Astrocyte (in vitro differentiated cells and primary cell): ENCODE results near the gene C13orf42. TPM values are rescaled to one million over a fixed set of nuclear protein-coding genes. Genes with fewer than 3 reads are reported as not detected.

Experiments
- DNase-seq: peaks from one replicate; pipeline ENCODE4 v3.0.0-alpha.2; 2010; ENCODE audit warnings: low read depth
- FAIRE-seq: peaks from 2 replicates; lab custom pipeline; 2011; peaks lifted over from hg19 to GRCh38; lab: Jason Lieb, UNC
- H2AFZ ChIP-seq: 2 replicates; pipeline ENCODE4 v1.6.0; 2012; ENCODE audit warnings: low read depth, low read length, inconsistent platforms
- H3K27ac ChIP-seq: 2 replicates; pipeline ENCODE4 v1.5.1; 2011; ENCODE audit warnings: low read depth, low read length, inconsistent platforms
- H3K27me3 ChIP-seq: 2 replicates; pipeline ENCODE4 v1.6.0; 2011; ENCODE audit warnings: low read length, inconsistent platforms; ENCODE audit not compliant: insufficient read depth
- H3K36me3 ChIP-seq: 2 replicates; pipeline ENCODE4 v1.5.1; 2011; ENCODE audit warnings: low read length, inconsistent platforms; ENCODE audit not compliant: insufficient read depth
- H3K4me1 ChIP-seq: 2 replicates; pipeline ENCODE4 v1.5.1; 2011; ENCODE audit warnings: low read length, inconsistent platforms; ENCODE audit not compliant: insufficient read depth
- H3K4me2 ChIP-seq: 2 replicates; pipeline ENCODE4 v1.6.0; 2012; ENCODE audit warnings: low read length, inconsistent platforms
- H3K4me3 ChIP-seq: 2 replicates; pipeline ENCODE4 v1.5.1; 2011; ENCODE audit warnings: low read depth, mild to moderate bottlenecking, low read length, inconsistent platforms; ENCODE audit not compliant: insufficient read depth
- H3K79me2 ChIP-seq: 2 replicates; pipeline ENCODE4 v1.6.0; 2012; ENCODE audit warnings: mild to moderate bottlenecking, low read length, inconsistent platforms; ENCODE audit not compliant: insufficient read depth
- H3K9ac ChIP-seq: 2 replicates; pipeline ENCODE4 v1.6.0; 2012; ENCODE audit warnings: mild to moderate bottlenecking, low read length, inconsistent platforms
- H3K9me3 ChIP-seq: 2 replicates; pipeline ENCODE4 v1.5.1; 2012; ENCODE audit warnings: low read depth, mild to moderate bottlenecking, low read length, inconsistent platforms; ENCODE audit not compliant: insufficient read depth
- H4K20me1 ChIP-seq: 2 replicates; pipeline ENCODE4 v1.6.0; 2012; ENCODE audit warnings: low read length, inconsistent platforms; ENCODE audit not compliant: insufficient read depth
- H3K27ac Mint-ChIP-seq: one replicate; pipeline ENCODE4 v1.8.0; 2021; ENCODE audit warnings: mild to moderate bottlenecking, mixed read lengths; ENCODE audit not compliant: unreplicated experiment
- H3K27me3 Mint-ChIP-seq: one replicate; pipeline ENCODE4 v1.8.0; 2021; ENCODE audit warnings: low read depth, mixed read lengths; ENCODE audit not compliant: unreplicated experiment
- H3K36me3 Mint-ChIP-seq: one replicate; pipeline ENCODE4 v1.8.0; 2021; ENCODE audit warnings: low read depth, mixed read lengths; ENCODE audit not compliant: unreplicated experiment
- H3K4me1 Mint-ChIP-seq: one replicate; pipeline ENCODE4 v1.8.0; 2021; ENCODE audit warnings: low read depth, mixed read lengths; ENCODE audit not compliant: unreplicated experiment
- H3K4me3 Mint-ChIP-seq: one replicate; pipeline ENCODE4 v1.8.0; 2021; ENCODE audit warnings: mild to moderate bottlenecking, moderate library complexity, mixed read lengths; ENCODE audit not compliant: unreplicated experiment
- H3K9me3 Mint-ChIP-seq: one replicate; pipeline ENCODE4 v1.8.0; 2021; ENCODE audit warnings: mild to moderate bottlenecking, mixed read lengths; ENCODE audit not compliant: unreplicated experiment
- EZH2 ChIP-seq: IDR thresholded peaks from 2 replicates; pipeline ENCODE4 v1.6.1; 2012; ENCODE audit warnings: mild to moderate bottlenecking, low read length, inconsistent platforms; ENCODE audit not compliant: insufficient read depth
- total RNA-seq: library from RNA; stranded (reverse); gene quantifications from 2 replicates; pipeline ENCODE4 v1.2.1, GENCODE V29; 2021
- TF ChIP-seq, protein P1 (sequence below): IDR thresholded peaks from 2 replicates; pipeline ENCODE4 v1.5.1; 2011; ENCODE audit warnings: low read depth, mild to moderate bottlenecking, inconsistent platforms, low read length, moderate library complexity; ENCODE audit not compliant: insufficient read depth

C13orf42 gene
- total RNA-seq, 1 donor from 2014 or later: not detected

DNA sequence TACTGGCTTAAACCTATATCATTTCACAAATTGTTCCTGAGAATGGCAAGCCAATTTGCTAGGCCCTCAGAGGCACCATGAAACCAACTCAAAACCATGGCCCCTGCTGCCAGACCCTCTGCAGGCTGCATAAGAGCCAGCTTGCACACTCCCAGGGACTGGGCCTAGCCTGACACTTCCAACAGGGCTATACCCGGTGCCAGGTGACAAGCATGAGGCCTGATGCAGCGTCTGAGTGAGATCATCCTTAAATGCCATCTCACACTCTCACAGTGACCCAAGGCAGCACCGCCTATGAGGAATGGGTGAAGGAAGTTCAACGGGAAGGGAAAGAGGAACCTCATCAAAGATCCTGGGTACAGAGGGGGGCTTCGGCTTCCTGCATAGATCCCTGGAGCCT, 65.6 kb downstream of the C13orf42 start:
- no peak overlapping the region for H3K4me3 ChIP-seq
- no peak for DNase-seq
- H3K27me3 ChIP-seq: peaks cover 3% of the 10 kb centered on the region
- no peak overlapping the region for H3K4me3 Mint-ChIP-seq
- H3K4me1 Mint-ChIP-seq: peaks cover 1% of the 10 kb centered on the region
- no peaks in the 10 kb centered on the region for H3K36me3 Mint-ChIP-seq
- H3K4me2 ChIP-seq: no peak overlapping the region
- FAIRE-seq: no peak
- no peaks in the 10 kb centered on the region for H4K20me1 ChIP-seq
- H3K9me3 ChIP-seq: no peaks in the 10 kb centered on the region
- H3K9me3 Mint-ChIP-seq: peaks cover 9% of the 10 kb centered on the region
- TF ChIP-seq EZH2: no peak
- TF ChIP-seq, protein P1, sequence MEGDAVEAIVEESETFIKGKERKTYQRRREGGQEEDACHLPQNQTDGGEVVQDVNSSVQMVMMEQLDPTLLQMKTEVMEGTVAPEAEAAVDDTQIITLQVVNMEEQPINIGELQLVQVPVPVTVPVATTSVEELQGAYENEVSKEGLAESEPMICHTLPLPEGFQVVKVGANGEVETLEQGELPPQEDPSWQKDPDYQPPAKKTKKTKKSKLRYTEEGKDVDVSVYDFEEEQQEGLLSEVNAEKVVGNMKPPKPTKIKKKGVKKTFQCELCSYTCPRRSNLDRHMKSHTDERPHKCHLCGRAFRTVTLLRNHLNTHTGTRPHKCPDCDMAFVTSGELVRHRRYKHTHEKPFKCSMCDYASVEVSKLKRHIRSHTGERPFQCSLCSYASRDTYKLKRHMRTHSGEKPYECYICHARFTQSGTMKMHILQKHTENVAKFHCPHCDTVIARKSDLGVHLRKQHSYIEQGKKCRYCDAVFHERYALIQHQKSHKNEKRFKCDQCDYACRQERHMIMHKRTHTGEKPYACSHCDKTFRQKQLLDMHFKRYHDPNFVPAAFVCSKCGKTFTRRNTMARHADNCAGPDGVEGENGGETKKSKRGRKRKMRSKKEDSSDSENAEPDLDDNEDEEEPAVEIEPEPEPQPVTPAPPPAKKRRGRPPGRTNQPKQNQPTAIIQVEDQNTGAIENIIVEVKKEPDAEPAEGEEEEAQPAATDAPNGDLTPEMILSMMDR: no peak
- H2AFZ ChIP-seq: no peak overlapping the region
- no peak overlapping the region for H3K27ac ChIP-seq
- peaks cover 13% of the 10 kb centered on the region for H3K27me3 Mint-ChIP-seq
- H3K79me2 ChIP-seq: no peaks in the 10 kb centered on the region
- no peak overlapping the region for H3K27ac Mint-ChIP-seq
- H3K4me1 ChIP-seq: no peaks in the 10 kb centered on the region
- H3K36me3 ChIP-seq: no peaks in the 10 kb centered on the region
- H3K9ac ChIP-seq: no peak overlapping the region

DNA sequence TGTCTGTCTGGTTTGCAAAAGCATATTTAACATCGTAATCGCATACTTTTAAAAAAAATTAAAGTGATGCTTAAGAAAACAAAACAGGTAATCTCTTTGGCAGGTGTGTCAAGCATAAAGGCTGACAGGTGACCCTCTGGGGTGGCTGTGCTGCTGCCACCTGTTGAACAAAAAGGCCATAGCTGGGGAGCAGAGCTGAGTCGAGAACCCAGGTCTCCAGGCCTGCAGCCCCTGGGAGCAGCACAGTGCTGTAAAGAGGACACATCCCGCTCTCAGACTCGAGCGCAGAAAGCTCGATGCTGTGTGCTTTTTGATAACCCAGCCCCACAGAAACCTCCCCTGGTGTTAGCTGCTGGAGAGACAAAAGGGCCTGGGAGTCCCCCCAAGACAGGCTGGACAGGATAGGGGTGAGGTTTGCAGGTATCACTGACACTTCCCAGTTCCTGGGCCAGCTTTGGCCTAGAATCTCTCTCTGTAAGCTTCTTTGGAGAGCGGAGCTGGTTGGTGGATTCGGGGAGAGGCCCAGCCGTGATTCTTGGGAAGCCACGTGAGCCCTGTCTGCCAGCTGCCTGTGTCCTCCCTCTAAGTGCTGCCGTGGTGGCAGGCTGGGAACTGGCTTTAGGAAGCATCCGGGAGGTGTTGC, 66.9 kb downstream of the C13orf42 start:
- H3K36me3 Mint-ChIP-seq: no peaks in the 10 kb centered on the region
- H3K27me3 Mint-ChIP-seq: peaks cover 14% of the 10 kb centered on the region
- no peaks in the 10 kb centered on the region for H3K36me3 ChIP-seq
- no peaks in the 10 kb centered on the region for H3K9me3 ChIP-seq
- H3K4me2 ChIP-seq: no peak overlapping the region
- no peak for FAIRE-seq
- no peaks in the 10 kb centered on the region for H4K20me1 ChIP-seq
- H3K9ac ChIP-seq: no peak overlapping the region
- peaks cover 9% of the 10 kb centered on the region for H3K9me3 Mint-ChIP-seq
- no peak for DNase-seq
- H3K27ac Mint-ChIP-seq: no peak overlapping the region
- H3K4me3 Mint-ChIP-seq: no peak overlapping the region
- H3K79me2 ChIP-seq: no peaks in the 10 kb centered on the region
- H3K4me1 ChIP-seq: no peaks in the 10 kb centered on the region
- H3K4me3 ChIP-seq: no peak overlapping the region
- peaks cover 1% of the 10 kb centered on the region for H3K4me1 Mint-ChIP-seq
- no peak overlapping the region for H3K27ac ChIP-seq
- TF ChIP-seq, protein P1: no peak
- TF ChIP-seq EZH2: no peak
- no peak overlapping the region for H2AFZ ChIP-seq
- peaks cover 3% of the 10 kb centered on the region for H3K27me3 ChIP-seq

DNA sequence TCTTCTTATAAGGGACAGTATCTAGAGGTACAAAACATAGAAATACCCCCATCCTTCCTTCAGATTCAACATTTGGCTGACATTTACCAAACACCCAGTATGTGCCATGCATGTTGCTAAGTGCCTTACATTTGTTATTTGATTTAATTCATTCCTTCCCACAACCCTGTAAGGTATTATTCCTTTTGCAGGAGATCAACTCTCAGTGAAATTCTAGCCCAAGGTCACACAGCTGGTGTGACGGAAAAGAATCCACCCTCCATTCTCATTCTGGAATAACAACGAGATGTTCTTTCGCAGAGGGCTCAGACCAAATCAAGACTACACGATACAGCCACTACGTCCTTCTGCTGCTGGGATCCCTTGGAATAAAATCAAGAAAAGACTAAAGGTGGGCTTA, 67.8 kb downstream of the C13orf42 start:
- Histone ChIP-seq H3K79me2 (no peaks in the 10 kb centered on the region), H3K36me3 (no peaks in the 10 kb centered on the region), H3K4me2 (no peak overlapping the region), H3K4me1 (no peaks in the 10 kb centered on the region), H4K20me1 (no peaks in the 10 kb centered on the region), H3K27ac (no peak overlapping the region), H3K9me3 (no peaks in the 10 kb centered on the region), H3K4me3 (no peak overlapping the region), H3K9ac (no peak overlapping the region), H2AFZ (no peak overlapping the region), H3K27me3 (no peaks in the 10 kb centered on the region)
- H3K4me1 Mint-ChIP-seq: no peaks in the 10 kb centered on the region
- no peak for DNase-seq
- FAIRE-seq: no peak
- TF ChIP-seq, protein P1: no peak
- TF ChIP-seq EZH2: no peak
- H3K4me3 Mint-ChIP-seq: no peak overlapping the region
- no peaks in the 10 kb centered on the region for H3K36me3 Mint-ChIP-seq
- H3K9me3 Mint-ChIP-seq: peaks cover 9% of the 10 kb centered on the region
- H3K27ac Mint-ChIP-seq: no peak overlapping the region
- peaks cover 14% of the 10 kb centered on the region for H3K27me3 Mint-ChIP-seq
